H1 (cell line): Measurements from ENCODE around the gene EPHA8. TPM values are rescaled to one million over a fixed set of nuclear protein-coding genes. Genes with fewer than 3 reads are reported as not detected.
A peak's percentile ranks its signal among the peaks of the same experiment; 100 is the strongest.

Source experiments
- CREB1 ChIP-seq: IDR thresholded peaks from 2 replicates; pipeline ENCODE4 v1.6.1; 2012; ENCODE audit warnings: inconsistent platforms
- FOSL1 ChIP-seq: IDR thresholded peaks from 2 replicates; pipeline ENCODE4 v1.6.1; 2011; ENCODE audit warnings: mild to moderate bottlenecking, low read depth, low read length, moderate library complexity; ENCODE audit not compliant: insufficient read depth
- JUN ChIP-seq: IDR thresholded peaks from 2 replicates; pipeline ENCODE4 v1.6.1; 2011; ENCODE audit warnings: low read depth, mild to moderate bottlenecking, improper control_type of control experiment, low read length
- JUND ChIP-seq: IDR thresholded peaks from 2 replicates; pipeline ENCODE4 v1.6.1; 2011; ENCODE audit warnings: mild to moderate bottlenecking, improper control_type of control experiment, low read length
- NANOG ChIP-seq: IDR thresholded peaks from 2 replicates; pipeline ENCODE4 v1.6.1; 2011; ENCODE audit warnings: low read length, low read depth, mild to moderate bottlenecking, inconsistent platforms; ENCODE audit not compliant: insufficient read depth, poor library complexity, severe bottlenecking
- PHF8 ChIP-seq: fragments of 200-600 bp; sonication (generic); conservative IDR thresholded peaks from 2 replicates; pipeline ENCODE4 v1.7.1; 2012; ENCODE audit warnings: low read depth, mild to moderate bottlenecking, inconsistent platforms, low read length, moderate library complexity
- POLR2A ChIP-seq, 2 experiments: IDR thresholded peaks; 1 replicate in 1 of 2; 2 replicates in 1 of 2; pipeline ENCODE4 v1.6.1; 2011; ENCODE audit warnings: low read depth in 2 of 2, low read length in 2 of 2, mild to moderate bottlenecking in 2 of 2; ENCODE audit errors: control extremely low read depth in 1 of 2
- RFX5 ChIP-seq: IDR thresholded peaks from 2 replicates; pipeline ENCODE4 v1.6.1; 2011; ENCODE audit warnings: low read depth, low read length, improper control_type of control experiment, borderline replicate concordance
- TAF1 ChIP-seq: IDR thresholded peaks from 2 replicates; pipeline ENCODE4 v1.6.1; 2011; ENCODE audit warnings: mild to moderate bottlenecking, low read depth, low read length
- TAF7 ChIP-seq: optimal IDR thresholded peaks from 2 replicates; pipeline ENCODE3; 2011; ENCODE audit warnings: low read depth, mild to moderate bottlenecking, inconsistent platforms, low read length, moderate library complexity, borderline replicate concordance
- TBP ChIP-seq: IDR thresholded peaks from 2 replicates; pipeline ENCODE4 v1.6.1; 2011; ENCODE audit warnings: low read depth, low read length, improper control_type of control experiment
- polyA plus RNA-seq, 7 experiments: library from polyadenylated mRNA; depleted of rRNA in 3 of 7; stranded (reverse) in 5 of 7; unstranded in 2 of 7; fragments of >200 nt in 5 of 7; fragments of 200-250 nt in 2 of 7; gene quantifications; 1 replicate in 5 of 7; 2 replicates in 1 of 7; 4 replicates in 1 of 7; pipeline versions ENCODE4 v1.2.1 to v1.2.3, GENCODE V29; 2011 to 2013; ENCODE audit warnings: missing spikeins in 2 of 7, mixed read lengths in 2 of 7
- total RNA-seq: library from RNA; stranded (reverse); fragmentation: NEBNext Ultra II Directional; extraction: Animal tissue kit (Norgen Biotek cat#: 25700); gene quantifications from 2 replicates; pipeline ENCODE4 v1.2.1, GENCODE V29; 2021
- TF ChIP-seq, protein P1 (sequence below): fragments of 300-600 bp; sonication (generic); IDR thresholded peaks from 2 replicates; pipeline ENCODE4 v1.7.1; 2012; ENCODE audit warnings: low read length, moderate library complexity, mild to moderate bottlenecking, inconsistent platforms; ENCODE audit not compliant: insufficient replicate concordance
- TF ChIP-seq, protein P2 (sequence below): IDR thresholded peaks from 2 replicates; pipeline ENCODE4 v1.6.1; 2012; ENCODE audit warnings: inconsistent platforms

EPHA8 gene
- total and polyA plus RNA-seq, 2 of the 8 experiments (the other 6 are each of a cell fraction or from before 2014, with no cell fraction given), result 4.0 to 8.4 TPM

DNA sequence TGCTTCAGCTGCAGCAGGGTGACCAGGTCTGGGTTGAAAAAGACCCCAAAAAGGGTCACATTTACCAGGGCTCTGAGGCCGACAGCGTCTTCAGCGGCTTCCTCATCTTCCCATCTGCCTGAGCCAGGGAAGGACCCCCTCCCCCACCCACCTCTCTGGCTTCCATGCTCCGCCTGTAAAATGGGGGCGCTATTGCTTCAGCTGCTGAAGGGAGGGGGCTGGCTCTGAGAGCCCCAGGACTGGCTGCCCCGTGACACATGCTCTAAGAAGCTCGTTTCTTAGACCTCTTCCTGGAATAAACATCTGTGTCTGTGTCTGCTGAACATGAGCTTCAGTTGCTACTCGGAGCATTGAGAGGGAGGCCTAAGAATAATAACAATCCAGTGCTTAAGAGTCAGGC lies 76.0 kb downstream of the EPHA8 start (continued):
- TF ChIP-seq TAF7 (no peak), JUND (no peak), POLR2A (IDR thresholded peaks at IDR 0.05; ENCODE audit: control extremely low read depth in 1 of 2, low read depth in 2 of 2, low read length in 2 of 2) (no peak), NANOG (no peak), JUN (no peak), TBP (no peak), PHF8 (no peak), FOSL1 (no peak), CREB1 (no peak), TAF1 (no peak), RFX5 (no peak)
- TF ChIP-seq, protein P1, sequence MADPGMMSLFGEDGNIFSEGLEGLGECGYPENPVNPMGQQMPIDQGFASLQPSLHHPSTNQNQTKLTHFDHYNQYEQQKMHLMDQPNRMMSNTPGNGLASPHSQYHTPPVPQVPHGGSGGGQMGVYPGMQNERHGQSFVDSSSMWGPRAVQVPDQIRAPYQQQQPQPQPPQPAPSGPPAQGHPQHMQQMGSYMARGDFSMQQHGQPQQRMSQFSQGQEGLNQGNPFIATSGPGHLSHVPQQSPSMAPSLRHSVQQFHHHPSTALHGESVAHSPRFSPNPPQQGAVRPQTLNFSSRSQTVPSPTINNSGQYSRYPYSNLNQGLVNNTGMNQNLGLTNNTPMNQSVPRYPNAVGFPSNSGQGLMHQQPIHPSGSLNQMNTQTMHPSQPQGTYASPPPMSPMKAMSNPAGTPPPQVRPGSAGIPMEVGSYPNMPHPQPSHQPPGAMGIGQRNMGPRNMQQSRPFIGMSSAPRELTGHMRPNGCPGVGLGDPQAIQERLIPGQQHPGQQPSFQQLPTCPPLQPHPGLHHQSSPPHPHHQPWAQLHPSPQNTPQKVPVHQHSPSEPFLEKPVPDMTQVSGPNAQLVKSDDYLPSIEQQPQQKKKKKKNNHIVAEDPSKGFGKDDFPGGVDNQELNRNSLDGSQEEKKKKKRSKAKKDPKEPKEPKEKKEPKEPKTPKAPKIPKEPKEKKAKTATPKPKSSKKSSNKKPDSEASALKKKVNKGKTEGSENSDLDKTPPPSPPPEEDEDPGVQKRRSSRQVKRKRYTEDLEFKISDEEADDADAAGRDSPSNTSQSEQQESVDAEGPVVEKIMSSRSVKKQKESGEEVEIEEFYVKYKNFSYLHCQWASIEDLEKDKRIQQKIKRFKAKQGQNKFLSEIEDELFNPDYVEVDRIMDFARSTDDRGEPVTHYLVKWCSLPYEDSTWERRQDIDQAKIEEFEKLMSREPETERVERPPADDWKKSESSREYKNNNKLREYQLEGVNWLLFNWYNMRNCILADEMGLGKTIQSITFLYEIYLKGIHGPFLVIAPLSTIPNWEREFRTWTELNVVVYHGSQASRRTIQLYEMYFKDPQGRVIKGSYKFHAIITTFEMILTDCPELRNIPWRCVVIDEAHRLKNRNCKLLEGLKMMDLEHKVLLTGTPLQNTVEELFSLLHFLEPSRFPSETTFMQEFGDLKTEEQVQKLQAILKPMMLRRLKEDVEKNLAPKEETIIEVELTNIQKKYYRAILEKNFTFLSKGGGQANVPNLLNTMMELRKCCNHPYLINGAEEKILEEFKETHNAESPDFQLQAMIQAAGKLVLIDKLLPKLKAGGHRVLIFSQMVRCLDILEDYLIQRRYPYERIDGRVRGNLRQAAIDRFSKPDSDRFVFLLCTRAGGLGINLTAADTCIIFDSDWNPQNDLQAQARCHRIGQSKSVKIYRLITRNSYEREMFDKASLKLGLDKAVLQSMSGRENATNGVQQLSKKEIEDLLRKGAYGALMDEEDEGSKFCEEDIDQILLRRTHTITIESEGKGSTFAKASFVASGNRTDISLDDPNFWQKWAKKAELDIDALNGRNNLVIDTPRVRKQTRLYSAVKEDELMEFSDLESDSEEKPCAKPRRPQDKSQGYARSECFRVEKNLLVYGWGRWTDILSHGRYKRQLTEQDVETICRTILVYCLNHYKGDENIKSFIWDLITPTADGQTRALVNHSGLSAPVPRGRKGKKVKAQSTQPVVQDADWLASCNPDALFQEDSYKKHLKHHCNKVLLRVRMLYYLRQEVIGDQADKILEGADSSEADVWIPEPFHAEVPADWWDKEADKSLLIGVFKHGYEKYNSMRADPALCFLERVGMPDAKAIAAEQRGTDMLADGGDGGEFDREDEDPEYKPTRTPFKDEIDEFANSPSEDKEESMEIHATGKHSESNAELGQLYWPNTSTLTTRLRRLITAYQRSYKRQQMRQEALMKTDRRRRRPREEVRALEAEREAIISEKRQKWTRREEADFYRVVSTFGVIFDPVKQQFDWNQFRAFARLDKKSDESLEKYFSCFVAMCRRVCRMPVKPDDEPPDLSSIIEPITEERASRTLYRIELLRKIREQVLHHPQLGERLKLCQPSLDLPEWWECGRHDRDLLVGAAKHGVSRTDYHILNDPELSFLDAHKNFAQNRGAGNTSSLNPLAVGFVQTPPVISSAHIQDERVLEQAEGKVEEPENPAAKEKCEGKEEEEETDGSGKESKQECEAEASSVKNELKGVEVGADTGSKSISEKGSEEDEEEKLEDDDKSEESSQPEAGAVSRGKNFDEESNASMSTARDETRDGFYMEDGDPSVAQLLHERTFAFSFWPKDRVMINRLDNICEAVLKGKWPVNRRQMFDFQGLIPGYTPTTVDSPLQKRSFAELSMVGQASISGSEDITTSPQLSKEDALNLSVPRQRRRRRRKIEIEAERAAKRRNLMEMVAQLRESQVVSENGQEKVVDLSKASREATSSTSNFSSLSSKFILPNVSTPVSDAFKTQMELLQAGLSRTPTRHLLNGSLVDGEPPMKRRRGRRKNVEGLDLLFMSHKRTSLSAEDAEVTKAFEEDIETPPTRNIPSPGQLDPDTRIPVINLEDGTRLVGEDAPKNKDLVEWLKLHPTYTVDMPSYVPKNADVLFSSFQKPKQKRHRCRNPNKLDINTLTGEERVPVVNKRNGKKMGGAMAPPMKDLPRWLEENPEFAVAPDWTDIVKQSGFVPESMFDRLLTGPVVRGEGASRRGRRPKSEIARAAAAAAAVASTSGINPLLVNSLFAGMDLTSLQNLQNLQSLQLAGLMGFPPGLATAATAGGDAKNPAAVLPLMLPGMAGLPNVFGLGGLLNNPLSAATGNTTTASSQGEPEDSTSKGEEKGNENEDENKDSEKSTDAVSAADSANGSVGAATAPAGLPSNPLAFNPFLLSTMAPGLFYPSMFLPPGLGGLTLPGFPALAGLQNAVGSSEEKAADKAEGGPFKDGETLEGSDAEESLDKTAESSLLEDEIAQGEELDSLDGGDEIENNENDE, result no peak
- TF ChIP-seq, protein P2, sequence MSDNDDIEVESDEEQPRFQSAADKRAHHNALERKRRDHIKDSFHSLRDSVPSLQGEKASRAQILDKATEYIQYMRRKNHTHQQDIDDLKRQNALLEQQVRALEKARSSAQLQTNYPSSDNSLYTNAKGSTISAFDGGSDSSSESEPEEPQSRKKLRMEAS, result 0 out of 2 replicates have a peak, but pooled peaks have one; percentile 56
